GM21381 (cell line): ENCODE data around the gene ANKRD27.
A peak's percentile ranks its signal among the peaks of the same experiment; 100 is the strongest.
"Not testable (repeated sequence)": the region's sequence is repeated elsewhere in the genome, so short reads cannot be mapped to it uniquely, and the experiment has no call there.

Source experiments
- ATAC-seq: cut with Tn5 transposase; IDR thresholded peaks from one replicate; pipeline ENCODE4 v1.9.1; 2021; ENCODE audit warnings: mild to moderate bottlenecking, moderate library complexity; ENCODE audit not compliant: unreplicated experiment

ANKRD27 gene

DNA sequence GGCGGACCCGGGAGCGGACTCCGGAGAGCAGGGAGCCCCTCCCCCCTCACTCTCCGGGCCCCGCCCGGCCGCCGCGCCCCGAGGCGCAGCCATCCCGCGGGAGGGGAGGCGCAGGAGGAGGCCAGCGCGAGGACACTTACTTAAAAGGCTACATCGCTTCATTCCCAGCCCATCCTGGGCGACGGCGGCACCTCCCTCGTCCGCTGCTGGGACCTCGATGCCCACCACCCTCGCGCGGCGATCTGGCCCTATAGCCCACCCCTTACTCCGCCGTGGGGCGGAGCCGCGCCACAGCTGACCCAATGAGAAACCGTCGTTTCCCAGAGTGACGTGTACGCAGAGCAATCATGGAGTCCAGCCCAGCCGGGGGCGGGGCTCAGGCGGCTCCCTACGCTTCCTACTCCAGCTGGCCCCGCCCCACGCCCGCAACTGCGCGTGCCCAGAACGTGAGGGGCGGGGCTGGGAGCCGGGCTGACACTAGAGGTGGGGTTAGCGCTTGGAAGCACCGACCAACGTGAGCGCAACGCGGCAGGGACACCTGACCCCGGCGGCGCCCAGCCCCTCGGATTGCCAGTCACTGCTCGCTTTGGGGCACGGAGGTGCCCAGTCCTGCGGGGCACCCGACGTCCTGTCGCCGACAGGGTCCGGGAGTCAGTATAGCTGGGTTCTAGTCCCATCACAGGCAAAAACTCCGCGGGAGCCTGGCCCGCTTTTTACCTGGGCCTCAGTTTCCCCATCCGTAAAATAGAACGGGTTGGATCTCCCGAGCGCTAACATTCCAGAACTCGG is at the start of gene ANKRD27:
Gene ANKRD27 (minus strand): TSS at position 250 of the 789 bp plus-strand sequence. CDS start 16,165 bp downstream, outside the sequence.
- peak; percentile 96 for ATAC-seq

DNA sequence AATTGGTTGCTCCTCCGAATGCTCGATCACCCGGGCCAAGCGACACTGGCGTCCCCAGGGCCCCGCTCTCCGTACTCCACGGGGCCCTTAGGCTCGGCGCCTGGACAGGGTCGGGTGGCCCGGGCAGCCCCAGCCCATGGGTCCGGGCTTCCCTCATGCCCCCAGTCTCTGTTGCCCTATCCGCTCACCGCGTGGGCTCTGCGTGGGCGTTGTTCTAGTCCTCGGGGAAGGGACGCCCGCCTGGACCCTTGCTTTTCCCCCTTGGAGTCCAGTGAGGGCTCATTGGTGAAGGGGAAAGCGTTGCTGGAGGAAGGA is 45.9 kb upstream of the ANKRD27 start:
- ATAC-seq = no peak

DNA sequence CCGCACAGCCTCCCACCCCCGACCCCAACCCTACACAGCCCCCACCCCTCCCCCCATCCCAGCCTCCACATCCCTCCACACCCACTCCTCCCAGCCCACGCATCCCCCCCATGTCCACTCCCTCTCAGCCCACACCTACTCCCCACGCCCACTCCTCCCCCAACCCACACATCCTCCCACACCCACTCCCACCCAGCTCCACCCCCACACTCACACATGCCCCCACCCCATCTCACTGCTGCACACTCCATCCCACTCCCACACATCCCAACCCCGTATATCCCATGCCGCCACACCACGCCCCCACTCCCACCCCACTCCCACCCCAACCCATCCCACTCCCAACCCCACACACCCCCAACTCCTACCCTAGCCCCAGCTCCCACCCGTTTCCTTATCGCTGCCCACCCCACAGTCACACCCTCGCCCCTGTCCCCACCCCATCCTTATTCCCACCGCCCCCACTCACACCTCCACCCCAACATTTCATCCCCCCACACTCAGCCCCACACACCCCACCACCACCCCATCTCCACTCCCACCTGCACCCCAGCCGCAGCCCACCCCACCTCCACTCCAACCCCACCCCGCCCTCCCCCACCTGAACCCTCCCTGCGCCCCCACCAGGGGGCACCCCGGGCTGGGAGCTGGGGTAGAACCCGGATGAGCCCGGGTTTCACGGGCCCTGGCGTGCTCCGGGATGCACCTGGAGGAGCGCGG is 45.4 kb upstream of the ANKRD27 start:
- no peak for ATAC-seq

DNA sequence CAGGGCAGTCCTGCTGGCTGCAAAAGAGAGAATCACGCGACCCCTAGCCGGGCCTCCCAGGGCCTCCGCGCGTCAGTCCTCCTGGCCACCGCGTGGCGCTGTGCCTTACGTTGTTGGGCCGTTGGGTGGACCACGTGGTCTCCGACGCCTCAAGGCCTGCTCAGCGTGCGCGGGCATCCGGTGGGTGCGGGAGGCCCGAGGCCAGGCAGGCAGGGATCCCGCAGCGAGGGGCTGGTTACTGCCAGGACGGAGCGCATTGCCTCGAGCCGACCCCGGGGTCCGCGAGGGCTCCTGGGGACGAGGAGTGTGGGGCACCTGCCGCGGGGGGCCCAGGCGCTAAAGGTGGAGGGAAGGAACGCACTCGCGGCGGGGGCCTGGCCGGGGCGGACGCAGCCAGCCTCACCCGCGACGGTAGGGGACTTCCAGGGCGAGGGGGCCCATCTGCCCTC is 44.7 kb upstream of the ANKRD27 start, which contains the start of gene TDRD12:
Gene TDRD12 (plus strand): TSS at position 157 of the 449 bp plus-strand sequence. CDS start 306 bp downstream, outside the sequence.
- ATAC-seq = no peak

DNA sequence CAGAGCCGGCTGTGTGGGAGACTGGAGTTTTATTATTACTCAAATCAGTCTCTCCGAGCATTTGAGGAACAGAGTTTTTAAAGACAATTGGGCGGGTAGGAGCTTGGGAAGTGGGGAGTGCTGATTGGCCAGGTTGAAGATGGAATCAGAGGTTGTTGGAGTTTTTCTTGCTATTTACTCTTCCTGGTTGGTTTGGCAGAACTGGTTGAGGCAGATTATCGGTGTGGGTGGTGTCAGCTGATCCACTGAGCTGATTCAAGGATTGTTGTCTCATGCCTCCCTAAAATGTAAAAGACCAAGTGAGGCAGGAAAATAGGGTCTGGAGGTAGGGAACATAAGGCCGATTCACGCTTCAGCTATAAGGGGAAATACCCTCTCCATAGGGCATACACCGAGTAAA is 43.3 kb upstream of the ANKRD27 start:
- no peak for ATAC-seq

DNA sequence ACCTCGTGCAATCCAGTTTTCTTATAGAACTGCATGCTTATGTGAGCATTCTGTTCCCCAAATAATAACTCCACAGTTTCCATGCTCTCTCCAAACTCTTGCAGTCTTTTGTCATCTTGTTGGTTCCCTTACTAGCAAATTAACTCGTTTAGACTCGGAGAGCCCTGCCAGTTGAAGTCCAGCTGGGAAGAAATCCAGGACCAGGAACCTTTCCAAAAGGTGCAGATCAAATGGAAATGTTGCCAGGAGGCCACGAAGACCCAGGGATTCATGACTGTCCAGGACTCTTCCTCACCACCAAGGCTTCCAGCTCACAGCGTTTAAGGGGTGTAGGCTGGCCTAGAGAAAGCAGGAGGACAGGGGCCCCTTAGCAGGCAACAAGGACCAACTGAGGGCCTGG is 42.5 kb upstream of the ANKRD27 start:
- ATAC-seq = no peak

DNA sequence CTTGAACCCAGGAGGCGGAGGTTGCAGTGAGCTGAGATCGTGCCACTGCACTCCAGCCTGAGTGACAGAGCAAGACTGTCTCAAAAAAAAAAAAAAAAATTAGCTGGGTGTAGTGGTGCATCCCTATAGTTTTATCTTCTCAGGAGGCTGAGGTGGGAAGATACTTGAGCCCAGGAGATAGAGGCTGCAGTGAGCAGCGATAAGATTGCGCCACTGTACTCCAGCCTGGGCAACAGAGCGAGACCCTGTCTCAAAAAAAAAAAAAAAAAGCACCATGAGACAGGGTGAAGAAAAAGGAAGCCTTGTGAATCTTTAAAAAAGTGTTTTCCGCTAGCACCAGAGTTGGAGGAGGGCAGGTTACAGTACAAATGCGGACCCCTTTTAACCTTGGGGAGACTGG is 41.2 kb upstream of the ANKRD27 start:
- not testable (repeated sequence) for ATAC-seq

DNA sequence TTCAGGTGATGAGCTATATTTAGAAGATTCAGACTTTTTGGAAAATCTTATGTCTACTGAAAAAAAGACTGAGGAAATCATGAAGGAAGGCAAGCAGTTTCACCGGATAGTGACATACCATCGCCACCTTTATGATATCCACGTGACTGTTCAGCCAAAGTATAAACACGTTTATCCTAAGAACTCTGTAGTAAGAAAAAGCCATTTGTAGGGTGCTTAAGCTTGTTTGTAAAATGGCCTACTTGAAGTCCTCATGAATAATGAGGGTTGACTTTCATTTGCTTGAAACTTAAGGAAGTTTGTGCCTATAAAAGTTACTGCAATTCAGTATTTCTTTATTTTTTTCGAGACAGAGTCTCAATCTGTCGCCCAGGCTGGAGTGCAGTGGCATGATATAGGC is 36.8 kb upstream of the ANKRD27 start:
- ATAC-seq = no peak

DNA sequence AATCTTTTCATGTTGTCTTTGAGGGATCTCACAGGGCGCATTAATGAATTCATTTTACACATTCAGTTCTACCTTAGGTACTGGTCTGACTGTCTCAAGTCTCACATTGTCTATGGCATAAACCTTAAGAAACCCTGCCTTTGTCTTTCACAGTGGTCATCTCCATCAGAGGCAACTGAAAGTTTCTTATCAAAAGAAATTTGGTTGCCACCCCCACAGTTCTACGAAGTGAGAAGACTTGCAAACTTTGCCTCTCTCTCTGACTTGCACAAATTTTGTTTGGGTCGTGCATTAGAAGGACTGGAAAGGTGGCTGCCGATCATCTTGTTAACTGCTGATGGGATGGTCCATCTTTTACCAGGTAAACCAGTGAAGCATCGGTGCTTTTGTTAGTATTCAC is 34.1 kb upstream of the ANKRD27 start:
- ATAC-seq = no peak

DNA sequence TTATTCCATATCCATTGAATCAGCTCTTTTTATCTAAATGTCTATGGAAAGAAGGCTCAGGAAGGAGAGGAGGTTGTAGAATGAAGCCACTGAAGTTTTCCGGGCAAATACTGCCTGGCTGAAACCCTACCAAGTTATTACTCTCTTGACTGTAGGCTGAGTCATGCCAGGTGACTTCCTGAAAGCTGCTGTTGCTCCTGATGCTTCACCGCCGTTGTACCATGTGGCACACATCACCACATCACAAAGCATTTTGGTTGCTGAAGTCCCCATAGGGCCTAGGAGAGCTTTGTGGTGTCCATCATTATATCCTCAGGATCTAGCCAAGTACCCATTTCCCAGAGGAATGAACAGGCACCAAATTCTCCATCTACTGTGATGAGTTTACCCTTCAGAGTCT is 33.5 kb upstream of the ANKRD27 start:
- no peak for ATAC-seq

DNA sequence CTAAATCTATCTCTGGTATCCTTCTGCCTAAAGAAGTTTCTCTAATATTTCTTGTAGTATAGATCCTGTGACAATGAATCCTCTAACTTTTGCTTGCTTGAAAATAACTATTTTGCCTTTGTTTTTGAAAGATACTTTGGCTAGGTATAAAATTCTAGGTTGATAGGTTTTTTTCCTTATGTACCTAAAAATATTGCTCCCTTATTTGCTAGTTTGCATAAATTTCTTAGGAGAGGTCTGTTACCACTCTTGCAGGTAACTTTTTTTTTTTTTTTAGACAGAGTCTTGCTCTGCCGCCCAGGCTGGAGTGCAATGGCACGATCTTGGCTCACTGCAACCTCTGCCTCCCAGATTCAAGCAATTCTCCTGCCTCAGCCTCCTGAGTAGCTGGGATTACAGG is 29.0 kb upstream of the ANKRD27 start:
- ATAC-seq = not testable (repeated sequence)

DNA sequence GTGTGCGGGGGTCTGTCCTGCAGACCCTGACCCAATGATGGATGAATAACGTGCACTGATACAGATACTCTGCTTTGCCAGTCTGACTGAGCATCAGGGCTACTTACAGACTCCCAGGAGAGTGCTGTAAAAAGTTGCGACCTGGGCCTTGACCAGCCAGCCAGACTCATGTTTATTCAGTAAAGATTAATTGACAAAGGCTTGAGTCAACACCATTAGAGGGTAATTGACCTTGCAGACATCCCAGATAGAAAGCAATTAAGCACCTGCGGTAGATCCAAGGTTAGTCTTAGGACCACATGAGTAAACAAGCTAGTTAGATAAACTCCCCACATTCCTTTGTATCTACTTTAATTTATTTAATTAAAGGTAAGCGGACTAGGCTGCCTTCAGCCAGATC is 27.0 kb upstream of the ANKRD27 start:
- no peak for ATAC-seq

DNA sequence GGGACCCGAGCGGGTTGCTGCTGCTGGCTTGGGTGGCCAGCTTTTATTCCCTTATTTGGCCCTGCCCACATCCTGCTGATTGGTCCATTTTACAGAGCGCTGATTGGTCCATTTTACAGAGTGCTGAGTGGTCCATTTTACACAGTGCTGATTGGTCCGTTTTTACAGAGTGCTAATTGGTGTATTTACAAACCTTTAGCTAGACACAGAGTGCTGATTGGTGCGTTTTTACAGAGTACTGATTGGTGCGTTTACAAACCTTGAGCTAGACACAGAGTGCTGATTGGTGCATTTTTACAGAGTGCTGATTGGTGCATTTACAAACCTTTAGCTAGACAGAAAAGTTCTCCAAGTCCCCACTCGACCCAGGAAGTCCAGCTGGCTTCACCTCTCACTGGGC is 25.1 kb upstream of the ANKRD27 start:
- not testable (repeated sequence) for ATAC-seq

DNA sequence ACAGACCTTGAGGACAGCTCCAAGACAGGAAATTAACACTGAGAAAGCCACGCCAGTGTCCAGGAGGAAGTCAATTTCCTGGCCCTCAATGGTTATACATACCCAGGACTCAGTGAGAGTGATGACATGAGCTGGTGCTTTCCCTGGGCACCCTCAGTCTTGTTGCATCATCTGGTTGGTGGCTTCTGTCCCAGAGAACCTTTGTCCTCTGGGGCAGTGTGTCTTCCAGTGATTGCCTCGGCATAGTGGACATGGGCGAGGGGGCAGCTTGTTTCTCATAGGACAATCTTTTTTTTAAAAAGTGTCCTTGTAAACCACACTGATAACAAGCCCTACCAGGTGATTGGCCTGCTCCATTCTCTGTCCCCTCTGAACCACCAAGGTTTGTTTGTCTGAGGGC is 21.8 kb upstream of the ANKRD27 start:
- ATAC-seq = not testable (repeated sequence)

DNA sequence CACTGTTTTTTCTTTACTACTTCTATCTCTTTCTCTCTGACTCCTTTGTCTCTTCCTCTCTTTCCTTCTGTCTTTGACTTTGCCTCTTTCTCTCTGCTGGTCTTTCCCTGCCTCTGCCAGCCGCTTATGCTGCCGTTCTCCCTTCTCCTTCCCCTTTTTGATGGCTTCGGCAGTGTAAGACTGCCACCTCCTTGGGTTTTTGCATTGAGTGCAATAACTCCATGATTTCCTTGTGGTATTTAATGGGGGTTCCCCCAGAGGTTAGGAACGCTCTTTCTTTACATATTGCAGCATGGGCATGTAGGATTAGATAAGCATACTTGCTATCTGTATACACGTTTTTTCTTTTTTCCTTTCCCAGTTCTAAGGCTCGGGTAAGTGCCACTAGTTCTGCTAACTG is 20.5 kb upstream of the ANKRD27 start:
- ATAC-seq = not testable (repeated sequence)

DNA sequence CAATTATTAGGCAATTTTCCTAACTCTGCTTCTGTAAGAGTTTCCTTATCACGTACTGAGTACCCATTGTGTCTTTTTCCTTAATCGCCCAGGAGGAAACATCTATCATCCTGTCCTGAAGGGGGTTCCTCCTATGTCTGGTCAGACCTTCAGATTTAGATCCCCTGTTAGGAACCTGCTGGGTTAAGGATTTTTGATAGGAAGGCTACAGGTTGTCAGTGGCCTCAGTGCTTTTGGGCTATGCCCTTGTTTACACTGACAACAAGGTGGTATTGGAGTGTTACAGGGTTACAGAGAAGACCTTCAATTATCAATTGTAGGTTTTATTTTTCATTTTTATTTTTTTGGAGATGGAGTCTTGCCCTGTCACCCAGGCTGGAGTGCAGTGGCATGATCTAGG is 19.9 kb upstream of the ANKRD27 start:
- ATAC-seq = not testable (repeated sequence)

DNA sequence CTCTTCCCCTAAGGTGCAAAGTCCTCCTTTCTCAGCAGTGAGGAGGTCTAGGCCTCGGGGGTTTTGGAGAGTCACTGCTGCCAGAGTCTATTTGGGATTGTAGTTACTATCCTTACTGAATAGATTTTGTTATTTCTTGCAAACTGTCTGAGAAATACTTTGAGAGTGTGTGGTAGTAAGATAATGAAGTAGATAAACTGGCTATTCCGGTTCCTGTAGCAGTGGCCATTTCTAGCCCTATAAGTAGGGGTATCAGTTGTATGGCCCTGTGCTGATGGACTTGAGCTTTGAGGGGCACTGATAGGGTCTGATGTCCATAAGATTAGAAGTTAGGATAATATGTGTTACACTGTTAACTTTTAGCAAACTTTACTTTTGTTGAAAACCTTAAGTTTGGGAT is 19.3 kb upstream of the ANKRD27 start:
- ATAC-seq = not testable (repeated sequence)

DNA sequence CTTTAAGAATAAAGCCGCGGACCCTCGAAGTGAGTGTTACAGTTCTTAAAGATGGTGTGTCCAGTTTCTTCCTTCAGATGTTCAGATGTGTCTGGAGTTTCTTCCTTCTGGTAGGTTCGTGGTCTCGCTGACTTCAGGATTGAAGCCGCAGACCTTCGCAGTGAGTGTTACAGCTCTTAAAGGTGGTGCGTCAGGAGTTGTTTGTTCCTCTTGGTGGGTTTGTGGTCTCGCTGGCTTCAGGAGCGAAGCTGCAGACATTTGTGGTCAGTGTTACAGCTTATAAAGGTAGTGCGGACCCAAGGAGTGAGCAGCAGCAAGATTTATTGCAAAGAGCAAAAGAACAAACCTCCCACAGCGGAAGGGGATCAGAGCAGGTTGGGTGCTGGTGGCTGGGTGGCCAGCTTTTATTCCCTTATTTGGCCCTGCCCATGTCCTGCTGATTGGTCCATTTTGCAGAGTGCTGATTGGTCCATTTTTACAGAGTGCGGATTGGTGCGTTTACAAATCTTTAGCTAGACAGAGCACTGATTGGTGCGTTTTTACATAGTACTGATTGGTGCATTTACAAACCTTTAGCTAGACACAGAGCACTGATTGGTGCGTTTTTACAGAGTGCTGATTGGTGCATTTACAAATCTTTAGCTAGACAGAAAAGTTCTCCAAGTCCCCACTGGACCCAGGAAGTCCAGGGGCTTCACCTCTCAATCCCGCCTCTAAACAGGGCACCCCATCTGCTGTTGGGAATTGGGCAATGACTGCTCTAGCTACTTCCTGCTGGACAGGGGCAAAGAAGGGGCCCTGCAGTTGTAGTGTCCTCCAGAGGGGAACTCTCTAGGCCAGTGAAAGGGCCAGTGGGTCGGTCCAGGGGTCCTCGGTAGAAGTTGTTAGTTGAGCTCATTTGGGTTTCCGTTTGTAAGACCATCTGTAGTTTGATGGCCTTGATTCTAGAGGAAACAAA is 18.4 kb upstream of the ANKRD27 start:
- not testable (repeated sequence) for ATAC-seq

DNA sequence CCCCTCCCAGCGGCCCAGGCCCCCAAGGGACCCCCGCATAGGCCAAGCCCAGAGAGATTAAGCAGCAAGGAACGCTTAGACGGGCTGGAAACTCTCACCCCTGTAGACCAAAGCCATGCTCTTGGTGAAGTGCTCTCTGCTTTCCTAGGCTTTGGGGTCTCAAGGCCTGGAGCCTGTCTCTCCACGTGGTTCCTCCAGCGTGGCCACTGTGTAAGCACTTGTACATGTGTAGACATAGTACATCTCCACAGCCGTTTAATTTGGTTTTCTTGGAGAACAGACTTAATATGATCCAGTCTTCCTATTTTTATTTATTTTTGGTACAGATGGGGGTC is 17.7 kb upstream of the ANKRD27 start:
- ATAC-seq = no peak

DNA sequence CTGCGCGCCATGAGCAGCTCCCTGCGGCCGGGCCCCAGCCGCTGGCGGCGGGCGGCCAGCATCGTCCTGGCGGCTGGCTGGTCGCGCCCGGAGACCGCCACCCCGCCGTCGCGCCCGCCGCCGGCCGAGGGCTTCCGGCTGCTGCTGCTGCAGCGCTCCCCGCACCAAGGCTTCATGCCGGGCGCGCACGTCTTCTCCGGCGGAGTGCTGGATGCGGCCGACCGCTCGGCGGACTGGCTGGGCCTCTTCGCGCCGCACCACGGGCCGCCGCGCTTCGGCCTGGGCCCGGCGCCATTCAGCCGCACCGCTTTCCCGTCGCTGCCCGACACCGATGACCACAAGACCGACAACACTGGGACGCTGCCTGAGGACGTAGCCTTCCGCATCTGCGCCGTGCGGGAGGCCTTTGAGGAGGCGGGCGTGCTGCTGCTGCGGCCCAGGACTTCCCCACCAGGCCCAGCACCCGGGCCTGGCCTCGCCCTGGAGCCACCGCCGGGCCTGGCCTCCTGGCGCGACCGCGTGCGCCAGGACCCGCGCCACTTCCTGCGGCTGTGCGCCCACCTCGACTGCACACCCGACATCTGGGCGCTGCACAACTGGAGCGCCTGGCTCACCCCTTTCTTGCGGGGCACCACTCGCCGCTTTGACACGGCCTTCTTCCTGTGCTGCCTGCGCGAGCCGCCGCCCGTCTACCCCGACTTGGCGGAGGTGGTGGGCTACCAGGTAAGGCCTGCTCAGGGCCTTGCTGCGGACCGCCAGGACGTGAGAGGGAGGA is 17.2 kb upstream of the ANKRD27 start:
- ATAC-seq = peak; percentile 59
